Colonic mucosa (tissue), 4 donors: Measurements from ENCODE around the gene RAPGEF1. TPM values are rescaled to one million over a fixed set of nuclear protein-coding genes. Genes with fewer than 3 reads are reported as not detected.
A peak's percentile ranks its signal among the peaks of the same experiment; 100 is the strongest.

Experiments used
- DNase-seq: peaks from one replicate; pipeline ENCODE4 v3.0.0-alpha.2; 2020
- H3K27ac ChIP-seq: fragments of 200-600 bp; one replicate; pipeline ENCODE4 v1.8.0; 2021
- H3K27me3 ChIP-seq: fragments of 200-600 bp; one replicate; pipeline ENCODE4 v1.8.0; 2021
- H3K36me3 ChIP-seq: fragments of 200-600 bp; one replicate; pipeline ENCODE4 v1.8.0; 2021
- H3K4me1 ChIP-seq: fragments of 200-600 bp; one replicate; pipeline ENCODE4 v1.8.0; 2021; ENCODE audit warnings: mild to moderate bottlenecking
- H3K4me3 ChIP-seq: fragments of 200-600 bp; one replicate; pipeline ENCODE4 v1.8.0; 2021
- H3K9ac ChIP-seq, 2 donors: one replicate each; pipeline ENCODE4 v1.7.0; 2013; ENCODE audit warnings: control low read depth in 2 of 2, low read depth in 2 of 2, low read length in 2 of 2
- H3K9me3 ChIP-seq: fragments of 200-600 bp; one replicate; pipeline ENCODE4 v1.8.0; 2021
- CTCF ChIP-seq: fragments of 200-600 bp; IDR thresholded peaks from one replicate; pipeline ENCODE4 v1.8.0; 2022; ENCODE audit warnings: antibody characterized with exemption, mild to moderate bottlenecking
- intact Hi-C: fragments of 100-400 bp; cut with DNase I; formaldehyde crosslinking; loops from one replicate; pipeline ENCODE4 v1.14.1; 2022
- total RNA-seq, 2 donors: library from RNA; stranded (reverse); fragmentation: NEBNext Ultra II Directional in 1 of 2; extraction: Animal tissue kit (Norgen Biotek cat#: 25700) in 1 of 2; gene quantifications; one replicate each; pipeline ENCODE4 v1.2.1, GENCODE V29; 2021
- donor health status: healthy.
- donor health status: DM: no; HTN: no; CAD: no.
- donor health status: DM: no; HTN: no; CAD: no.

RAPGEF1 gene
- total RNA-seq, 2 donors from 2014 or later: 47.2 to 58.6 TPM

GRCh38 chr9:131771646-131772045, 31.8 kb upstream of the RAPGEF1 start:
- no peak for DNase-seq
- no peak overlapping the region for H3K9ac ChIP-seq
- no peaks in the 10 kb centered on the region for H3K27me3 ChIP-seq
- H3K36me3 ChIP-seq: no peaks in the 10 kb centered on the region
- TF ChIP-seq CTCF: no peak
- no peak overlapping the region for H3K27ac ChIP-seq
- no peak overlapping the region for H3K4me3 ChIP-seq
- no peaks in the 10 kb centered on the region for H3K9me3 ChIP-seq
- H3K4me1 ChIP-seq: no peaks in the 10 kb centered on the region
- intact Hi-C loops: no loop called here

- intact Hi-C loops: no loop called here
- Histone ChIP-seq H3K27ac (no peak overlapping the region), H3K9me3 (no peaks in the 10 kb centered on the region), H3K4me3 (no peak overlapping the region), H3K9ac (no peak overlapping the region), H3K36me3 (no peaks in the 10 kb centered on the region), H3K27me3 (no peaks in the 10 kb centered on the region), H3K4me1 (no peaks in the 10 kb centered on the region)
- no peak for TF ChIP-seq CTCF
- no peak for DNase-seq
Measured at GRCh38 chr9:131769361-131769760, 29.5 kb upstream of the RAPGEF1 start.

GRCh38 chr9:131764568-131764967, 24.7 kb upstream of the RAPGEF1 start:
- Histone ChIP-seq H3K27me3 (no peaks in the 10 kb centered on the region), H3K4me1 (no peaks in the 10 kb centered on the region), H3K36me3 (no peaks in the 10 kb centered on the region), H3K27ac (no peak overlapping the region), H3K9ac (no peak overlapping the region), H3K9me3 (no peaks in the 10 kb centered on the region), H3K4me3 (no peak overlapping the region)
- no peak for DNase-seq
- intact Hi-C loops: loop anchor here (5.0 kb wide), 2 partner anchors 473 to 488 kb away; no protein-coding TSS in a partner anchor
- no peak for TF ChIP-seq CTCF

GRCh38 chr9:131762356-131762932, 22.6 kb upstream of the RAPGEF1 start:
- no peak overlapping the region for H3K27ac ChIP-seq
- intact Hi-C loops: loop anchor here (5.0 kb wide), 2 partner anchors 475 to 490 kb away; no protein-coding TSS in a partner anchor
- peak; percentile 93 for TF ChIP-seq CTCF
- H3K36me3 ChIP-seq: no peaks in the 10 kb centered on the region
- no peaks in the 10 kb centered on the region for H3K9me3 ChIP-seq
- no peak overlapping the region for H3K9ac ChIP-seq
- H3K27me3 ChIP-seq: no peaks in the 10 kb centered on the region
- no peaks in the 10 kb centered on the region for H3K4me1 ChIP-seq
- peak; percentile 62 for DNase-seq
- no peak overlapping the region for H3K4me3 ChIP-seq

- Histone ChIP-seq H3K27ac (no peak overlapping the region), H3K4me3 (no peak overlapping the region), H3K27me3 (peaks cover 3% of the 10 kb centered on the region), H3K36me3 (no peaks in the 10 kb centered on the region), H3K4me1 (no peaks in the 10 kb centered on the region), H3K9ac (no peak overlapping the region), H3K9me3 (no peaks in the 10 kb centered on the region)
- DNase-seq: no peak
- intact Hi-C loops: no loop called here
- no peak for TF ChIP-seq CTCF
Measured at GRCh38 chr9:131759017-131759647, 19.3 kb upstream of the RAPGEF1 start.
